Transverse colon (tissue), 3 donors: Measurements from ENCODE around the gene HNF1B.

ENCODE experiments used
- CTCF ChIP-seq, 5 experiments: fragments of 200-600 bp in 3 of 5; fragments of 450-650 bp in 2 of 5; sonication (generic) in 3 of 5; IDR thresholded peaks; 1 replicate in 2 of 5; 2 replicates in 3 of 5; pipeline ENCODE4 v1.5.1; 2016 to 2017; ENCODE audit warnings: antibody characterized with exemption in 5 of 5, inconsistent platforms in 3 of 5, mild to moderate bottlenecking in 2 of 5, moderate library complexity in 1 of 5
- POLR2A ChIP-seq: fragments of 450-650 bp; IDR thresholded peaks from one replicate; pipeline ENCODE4 v1.6.1; 2016; ENCODE audit warnings: antibody characterized with exemption, mild to moderate bottlenecking, moderate library complexity

- no peak for TF ChIP-seq POLR2A
- TF ChIP-seq CTCF (IDR thresholded peaks at IDR 0.05) = no peak
Observed at GRCh38 chr17:37682007-37682406, 62.9 kb downstream of the HNF1B start.
